Germinal center (tissue), 1 donor: ENCODE measurements around the gene STRIP2.
"Not testable (repeated sequence)": the region's sequence is repeated elsewhere in the genome, so short reads cannot be mapped to it uniquely, and the experiment has no call there.

Experiments used
- DNase-seq: peaks from one replicate; pipeline ENCODE4 v3.0.0; 2012; ENCODE audit warnings: mixed read lengths, low spot score

Gene STRIP2

GRCh38 chr7:129456421-129456820 lies 22.2 kb downstream of the STRIP2 start:
- DNase-seq, result no peak

- no peak for DNase-seq
Measured at GRCh38 chr7:129457101-129457500, 22.9 kb downstream of the STRIP2 start.

GRCh38 chr7:129458171-129458570 lies 23.9 kb downstream of the STRIP2 start:
- DNase-seq, result no peak

- DNase-seq, result no peak
Measured at GRCh38 chr7:129461809-129462208, 27.6 kb downstream of the STRIP2 start.

GRCh38 chr7:129462420-129462819 lies 28.2 kb downstream of the STRIP2 start:
- no peak for DNase-seq

GRCh38 chr7:129464194-129464593 lies 30.0 kb downstream of the STRIP2 start:
- no peak for DNase-seq

- DNase-seq, result no peak
Measured at GRCh38 chr7:129465080-129465479, 30.8 kb downstream of the STRIP2 start.

GRCh38 chr7:129466796-129467195 lies 32.6 kb downstream of the STRIP2 start:
- no peak for DNase-seq

- no peak for DNase-seq
Measured at GRCh38 chr7:129468087-129468486, 33.9 kb downstream of the STRIP2 start.

GRCh38 chr7:129468547-129468946 lies 34.3 kb downstream of the STRIP2 start:
- no peak for DNase-seq

GRCh38 chr7:129469930-129470329 lies 35.7 kb downstream of the STRIP2 start:
- DNase-seq, result no peak

GRCh38 chr7:129470411-129470810 lies 36.2 kb downstream of the STRIP2 start:
- DNase-seq, result no peak

GRCh38 chr7:129471402-129471827 lies 37.2 kb downstream of the STRIP2 start:
- DNase-seq, result no peak

- DNase-seq, result not testable (repeated sequence)
Measured at GRCh38 chr7:129475931-129476330, 41.7 kb downstream of the STRIP2 start.

GRCh38 chr7:129476398-129476797 lies 42.2 kb downstream of the STRIP2 start:
- not testable (repeated sequence) for DNase-seq

- no peak for DNase-seq
Measured at GRCh38 chr7:129479831-129480230, 45.6 kb downstream of the STRIP2 start.

GRCh38 chr7:129480674-129481363 lies 46.6 kb downstream of the STRIP2 start:
- DNase-seq, result no peak

GRCh38 chr7:129481376-129481775 lies 47.1 kb downstream of the STRIP2 start:
- not testable (repeated sequence) for DNase-seq

- DNase-seq, result no peak
Measured at GRCh38 chr7:129482781-129483180, 48.5 kb downstream of the STRIP2 start.

GRCh38 chr7:129489491-129489890 lies 55.3 kb downstream of the STRIP2 start:
- DNase-seq, result no peak

GRCh38 chr7:129492391-129492790 lies 58.2 kb downstream of the STRIP2 start:
- DNase-seq, result no peak

GRCh38 chr7:129493555-129493954 lies 59.3 kb downstream of the STRIP2 start:
- DNase-seq, result peak; percentile 18

- peak; percentile 30 for DNase-seq
Measured at GRCh38 chr7:129494041-129494440, 59.8 kb downstream of the STRIP2 start.

- DNase-seq, result no peak
Measured at GRCh38 chr7:129495987-129496386, 61.8 kb downstream of the STRIP2 start.
